H9 (cell line): ENCODE measurements around the gene ATE1. TPM values are rescaled to one million over a fixed set of nuclear protein-coding genes. Genes with fewer than 3 reads are reported as not detected.

Experiments
- DNase-seq: peaks from one replicate; pipeline ENCODE4 v3.0.0-alpha.2; 2017
- H2AFZ ChIP-seq: one replicate; pipeline ENCODE4 v1.6.1; 2013; ENCODE audit warnings: mild to moderate bottlenecking, low read length, control low read depth, moderate library complexity
- H2AK5ac ChIP-seq: 2 replicates; pipeline ENCODE4 v1.6.1; 2013; ENCODE audit warnings: low read length, control low read depth, mixed read lengths; ENCODE audit not compliant: insufficient read length
- H2BK120ac ChIP-seq: one replicate; pipeline ENCODE4 v1.6.1; 2013; ENCODE audit warnings: low read depth, mild to moderate bottlenecking, low read length, control low read depth, inconsistent platforms; ENCODE audit not compliant: poor library complexity, severe bottlenecking
- H2BK12ac ChIP-seq: 2 replicates; pipeline ENCODE4 v1.6.1; 2013; ENCODE audit warnings: low read length, control low read depth, mixed read lengths, low read depth; ENCODE audit not compliant: insufficient read length
- H2BK15ac ChIP-seq: 2 replicates; pipeline ENCODE4 v1.6.1; 2013; ENCODE audit warnings: low read depth, low read length, control low read depth
- H2BK20ac ChIP-seq: one replicate; pipeline ENCODE4 v1.6.1; 2013; ENCODE audit warnings: low read depth, mild to moderate bottlenecking, low read length, control low read depth, inconsistent platforms; ENCODE audit not compliant: poor library complexity, severe bottlenecking
- H2BK5ac ChIP-seq: 2 replicates; pipeline ENCODE4 v1.6.1; 2013; ENCODE audit warnings: low read length, control low read depth, mixed read lengths; ENCODE audit not compliant: insufficient read length
- H3K14ac ChIP-seq: 2 replicates; pipeline ENCODE4 v1.6.1; 2013; ENCODE audit warnings: low read length, control low read depth; ENCODE audit not compliant: insufficient read depth
- H3K18ac ChIP-seq: 2 replicates; pipeline ENCODE4 v1.6.1; 2013; ENCODE audit warnings: low read depth, mild to moderate bottlenecking, mixed read lengths, low read length, control low read depth; ENCODE audit not compliant: insufficient read length
- H3K23ac ChIP-seq: 2 replicates; pipeline ENCODE4 v1.6.1; 2013; ENCODE audit warnings: low read length, control low read depth, mixed read lengths, low read depth; ENCODE audit not compliant: insufficient read length
- H3K23me2 ChIP-seq: 2 replicates; pipeline ENCODE4 v1.6.1; 2013; ENCODE audit warnings: low read depth, mild to moderate bottlenecking, mixed read lengths, low read length, control low read depth; ENCODE audit not compliant: insufficient read length, poor library complexity, severe bottlenecking
- H3K27ac ChIP-seq: 2 replicates; pipeline ENCODE4 v1.5.1; 2013; ENCODE audit warnings: low read length, control low read depth, mixed read lengths, low read depth; ENCODE audit not compliant: insufficient read length
- H3K27me3 ChIP-seq: 2 replicates; pipeline ENCODE4 v1.6.1; 2013; ENCODE audit warnings: low read length, control low read depth, inconsistent platforms; ENCODE audit not compliant: insufficient read depth
- H3K4ac ChIP-seq: 2 replicates; pipeline ENCODE4 v1.6.1; 2013; ENCODE audit warnings: low read depth, mild to moderate bottlenecking, control low read depth, inconsistent platforms, low read length, moderate library complexity
- H3K4me1 ChIP-seq: 2 replicates; pipeline ENCODE4 v1.6.1; 2013; ENCODE audit warnings: low read length, control low read depth, inconsistent platforms; ENCODE audit not compliant: insufficient read depth
- H3K4me2 ChIP-seq: 2 replicates; pipeline ENCODE4 v1.6.1; 2013; ENCODE audit warnings: low read length, control low read depth, mixed read lengths; ENCODE audit not compliant: insufficient read length, insufficient read depth
- H3K56ac ChIP-seq: 2 replicates; pipeline ENCODE4 v1.6.1; 2013; ENCODE audit warnings: low read depth, mild to moderate bottlenecking, mixed read lengths, low read length, control low read depth; ENCODE audit not compliant: insufficient read length
- H3K79me1 ChIP-seq: 2 replicates; pipeline ENCODE4 v1.6.1; 2013; ENCODE audit warnings: low read depth, mild to moderate bottlenecking, moderate library complexity, low read length, control low read depth, inconsistent platforms; ENCODE audit not compliant: insufficient read depth, poor library complexity, severe bottlenecking
- H3K79me2 ChIP-seq: 2 replicates; pipeline ENCODE4 v1.6.1; 2013; ENCODE audit warnings: low read length, control low read depth, inconsistent platforms; ENCODE audit not compliant: insufficient read depth
- H3K9ac ChIP-seq: 2 replicates; pipeline ENCODE4 v1.6.1; 2013; ENCODE audit warnings: low read length, control low read depth, mixed read lengths; ENCODE audit not compliant: insufficient read length; ENCODE audit errors: extremely low read depth
- H3K9me3 ChIP-seq: one replicate; pipeline ENCODE4 v1.6.1; 2013; ENCODE audit warnings: low read depth, low read length, inconsistent platforms; ENCODE audit not compliant: control insufficient read depth
- H3T11ph ChIP-seq: one replicate; pipeline ENCODE4 v1.6.1; 2013; ENCODE audit warnings: mild to moderate bottlenecking, low read length, control low read depth, inconsistent platforms
- H4K20me1 ChIP-seq: one replicate; pipeline ENCODE4 v1.6.1; 2013; ENCODE audit not compliant: control insufficient read depth, insufficient read length, insufficient read depth
- H4K5ac ChIP-seq: 2 replicates; pipeline ENCODE4 v1.6.1; 2013; ENCODE audit warnings: low read depth, mild to moderate bottlenecking, mixed read lengths, low read length, control low read depth; ENCODE audit not compliant: insufficient read length
- H4K8ac ChIP-seq: replicated peaks from 2 replicates; pipeline ENCODE4 v1.6.1; 2013; ENCODE audit warnings: low read length, control low read depth, mixed read lengths, low read depth; ENCODE audit not compliant: insufficient read length
- H4K91ac ChIP-seq: 2 replicates; pipeline ENCODE4 v1.6.1; 2013; ENCODE audit warnings: low read depth, mild to moderate bottlenecking, moderate library complexity, mixed read lengths, low read length, control low read depth; ENCODE audit not compliant: insufficient read length
- H3K27ac Mint-ChIP-seq, 3 experiments: 2 replicates in 2 of 3; 3 replicates in 1 of 3; pipeline ENCODE4 v1.8.0; 2020 to 2021; ENCODE audit warnings: mixed read lengths in 3 of 3, mild to moderate bottlenecking in 1 of 3, moderate library complexity in 1 of 3
- H3K27me3 Mint-ChIP-seq: 2 replicates; pipeline ENCODE4 v1.8.0; 2021; ENCODE audit warnings: low read depth, mild to moderate bottlenecking, moderate library complexity, mixed read lengths
- H3K36me3 Mint-ChIP-seq, 3 experiments: 2 replicates in 2 of 3; 3 replicates in 1 of 3; pipeline ENCODE4 v1.8.0; 2020 to 2021; ENCODE audit warnings: low read depth in 3 of 3, mixed read lengths in 3 of 3; ENCODE audit not compliant: insufficient read depth in 1 of 3
- H3K4me1 Mint-ChIP-seq, 2 experiments: 2 replicates each; pipeline ENCODE4 v1.8.0; 2020; ENCODE audit warnings: mixed read lengths in 2 of 2
- H3K4me3 Mint-ChIP-seq, 2 experiments: 2 replicates in 1 of 2; 3 replicates in 1 of 2; pipeline ENCODE4 v1.8.0; 2020 to 2021; ENCODE audit warnings: mild to moderate bottlenecking in 2 of 2, mixed read lengths in 2 of 2, moderate library complexity in 1 of 2
- H3K9me3 Mint-ChIP-seq, 2 experiments: 2 replicates in 1 of 2; 3 replicates in 1 of 2; pipeline ENCODE4 v1.8.0; 2020; ENCODE audit warnings: mild to moderate bottlenecking in 2 of 2, mixed read lengths in 2 of 2, moderate library complexity in 1 of 2
- WGBS: extraction: QIAGEN DNeasy Blood & Tissue Kit; methylation state at CpG from one replicate; pipeline ENCODE4 v1.1.7; 2013; ENCODE audit warnings: missing lambda C conversion rate, low lambda C conversion rate, mixed read lengths; ENCODE audit not compliant: insufficient read length; ENCODE audit errors: extremely low coverage; 5-methylcytosine and 5-hydroxymethylcytosine counted together
- total RNA-seq: library from RNA; stranded (reverse); gene quantifications from 2 replicates; pipeline ENCODE4 v1.2.1, GENCODE V29; 2021
- TF ChIP-seq, protein P1 (sequence below): fragments of 200-600 bp; sonication (generic); conservative IDR thresholded peaks from 3 replicates; pipeline ENCODE4 v1.8.0; 2021; ENCODE audit warnings: antibody characterized with exemption, mild to moderate bottlenecking

ATE1 gene
- total RNA-seq, 1 experiment from 2014 or later = 29.0 TPM

DNA sequence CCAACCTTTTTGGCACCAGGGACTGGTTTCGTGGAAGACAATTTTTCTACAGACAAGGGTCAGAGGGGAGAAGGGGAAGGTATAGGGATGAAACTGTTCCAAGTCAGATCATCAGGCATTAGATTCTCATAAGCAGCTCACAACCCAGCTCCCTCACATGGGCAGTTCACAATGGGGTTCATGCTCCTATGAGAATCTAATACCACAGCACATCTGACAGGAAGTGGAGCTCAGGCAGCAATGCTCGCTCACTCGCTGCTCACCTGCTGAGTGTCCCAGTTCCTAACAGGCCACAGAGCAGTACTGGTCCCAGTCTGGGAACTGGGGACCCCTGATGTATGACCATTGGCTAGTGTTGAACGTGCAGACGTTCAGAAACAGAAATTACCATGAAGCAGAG lies 63.7 kb downstream of the ATE1 start:
- Histone ChIP-seq H2BK120ac (no peak overlapping the region), H3K79me1 (no peaks in the 10 kb centered on the region), H2BK15ac (no peak overlapping the region), H3K14ac (no peak overlapping the region), H3K4me1 (no peaks in the 10 kb centered on the region), H3K27ac (no peak overlapping the region), H2AFZ (no peak overlapping the region), H3K79me2 (no peaks in the 10 kb centered on the region), H3K4ac (no peak overlapping the region), H2BK12ac (no peak overlapping the region), H3K4me2 (no peak overlapping the region), H3T11ph (no peak overlapping the region), H3K27me3 (no peaks in the 10 kb centered on the region), H4K8ac (no peak overlapping the region), H2AK5ac (no peak overlapping the region), H3K23ac (no peak overlapping the region), H3K18ac (no peak overlapping the region), H4K91ac (no peak overlapping the region), H3K9ac (no peak overlapping the region), H2BK20ac (no peak overlapping the region), H4K20me1 (no peaks in the 10 kb centered on the region), H2BK5ac (no peak overlapping the region), H3K56ac (no peak overlapping the region), H3K23me2 (no peaks in the 10 kb centered on the region), H4K5ac (no peak overlapping the region), H3K9me3 (no peaks in the 10 kb centered on the region)
- no peak for DNase-seq
- WGBS = no CpG with 5 or more reads among the region's 5 CpGs
- Mint-ChIP-seq H3K9me3 (peaks cover 0 to 7% of the 10 kb centered on the region in 2 experiments; a peak in 1 of 5 replicates), H3K4me1 (0 out of 4 replicates have a peak, but pooled peaks cover 0 to 3% of the 10 kb centered on the region in 2 experiments), H3K27ac (no peak overlapping the region), H3K36me3 (peaks cover 14 to 29% (median 28%) of the 10 kb centered on the region in 3 experiments), H3K27me3 (no peaks in the 10 kb centered on the region), H3K4me3 (no peak overlapping the region)
- TF ChIP-seq, protein P1, sequence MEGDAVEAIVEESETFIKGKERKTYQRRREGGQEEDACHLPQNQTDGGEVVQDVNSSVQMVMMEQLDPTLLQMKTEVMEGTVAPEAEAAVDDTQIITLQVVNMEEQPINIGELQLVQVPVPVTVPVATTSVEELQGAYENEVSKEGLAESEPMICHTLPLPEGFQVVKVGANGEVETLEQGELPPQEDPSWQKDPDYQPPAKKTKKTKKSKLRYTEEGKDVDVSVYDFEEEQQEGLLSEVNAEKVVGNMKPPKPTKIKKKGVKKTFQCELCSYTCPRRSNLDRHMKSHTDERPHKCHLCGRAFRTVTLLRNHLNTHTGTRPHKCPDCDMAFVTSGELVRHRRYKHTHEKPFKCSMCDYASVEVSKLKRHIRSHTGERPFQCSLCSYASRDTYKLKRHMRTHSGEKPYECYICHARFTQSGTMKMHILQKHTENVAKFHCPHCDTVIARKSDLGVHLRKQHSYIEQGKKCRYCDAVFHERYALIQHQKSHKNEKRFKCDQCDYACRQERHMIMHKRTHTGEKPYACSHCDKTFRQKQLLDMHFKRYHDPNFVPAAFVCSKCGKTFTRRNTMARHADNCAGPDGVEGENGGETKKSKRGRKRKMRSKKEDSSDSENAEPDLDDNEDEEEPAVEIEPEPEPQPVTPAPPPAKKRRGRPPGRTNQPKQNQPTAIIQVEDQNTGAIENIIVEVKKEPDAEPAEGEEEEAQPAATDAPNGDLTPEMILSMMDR = no peak
